A673 (cell line): ENCODE results near the gene STING1.

Source experiments
- EZH2 ChIP-seq: fragments of 200-600 bp; sonication (generic); IDR thresholded peaks from 2 replicates; pipeline ENCODE4 v1.6.1; 2017; ENCODE audit warnings: borderline replicate concordance, low read depth, mild to moderate bottlenecking, mixed read lengths, antibody characterized with exemption, low read length; ENCODE audit not compliant: poor library complexity, severe bottlenecking
- TF ChIP-seq, protein P1 (sequence below): fragments of 300-800, 200-600 bp; sonication (generic); conservative IDR thresholded peaks from 2 replicates; pipeline ENCODE4 v1.5.1; 2017; ENCODE audit warnings: low read depth, mild to moderate bottlenecking, antibody characterized with exemption, low read length, moderate library complexity, mixed read lengths

DNA sequence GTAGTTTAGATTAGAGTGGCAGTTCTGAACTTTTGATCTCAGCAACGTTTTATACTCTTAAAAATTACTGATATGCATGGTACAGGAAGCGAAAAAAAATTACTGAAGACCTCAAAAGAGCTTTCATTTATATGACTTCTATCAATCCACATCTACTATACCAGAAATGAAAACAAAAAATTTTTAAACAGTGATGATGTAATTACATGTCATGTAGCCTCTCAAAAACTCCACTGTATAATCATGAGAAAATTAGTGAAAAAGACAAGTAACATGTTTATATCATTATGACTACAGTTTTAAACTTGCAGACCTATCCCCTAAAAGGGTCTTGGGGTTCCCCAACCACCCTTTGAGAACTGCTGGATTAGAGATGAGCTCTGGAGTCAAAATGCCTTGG, 52.5 kb downstream of the STING1 start:
- TF ChIP-seq EZH2: no peak
- TF ChIP-seq, protein P1, sequence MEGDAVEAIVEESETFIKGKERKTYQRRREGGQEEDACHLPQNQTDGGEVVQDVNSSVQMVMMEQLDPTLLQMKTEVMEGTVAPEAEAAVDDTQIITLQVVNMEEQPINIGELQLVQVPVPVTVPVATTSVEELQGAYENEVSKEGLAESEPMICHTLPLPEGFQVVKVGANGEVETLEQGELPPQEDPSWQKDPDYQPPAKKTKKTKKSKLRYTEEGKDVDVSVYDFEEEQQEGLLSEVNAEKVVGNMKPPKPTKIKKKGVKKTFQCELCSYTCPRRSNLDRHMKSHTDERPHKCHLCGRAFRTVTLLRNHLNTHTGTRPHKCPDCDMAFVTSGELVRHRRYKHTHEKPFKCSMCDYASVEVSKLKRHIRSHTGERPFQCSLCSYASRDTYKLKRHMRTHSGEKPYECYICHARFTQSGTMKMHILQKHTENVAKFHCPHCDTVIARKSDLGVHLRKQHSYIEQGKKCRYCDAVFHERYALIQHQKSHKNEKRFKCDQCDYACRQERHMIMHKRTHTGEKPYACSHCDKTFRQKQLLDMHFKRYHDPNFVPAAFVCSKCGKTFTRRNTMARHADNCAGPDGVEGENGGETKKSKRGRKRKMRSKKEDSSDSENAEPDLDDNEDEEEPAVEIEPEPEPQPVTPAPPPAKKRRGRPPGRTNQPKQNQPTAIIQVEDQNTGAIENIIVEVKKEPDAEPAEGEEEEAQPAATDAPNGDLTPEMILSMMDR: no peak
